Ishikawa (cell line): ENCODE measurements around the gene NQO1.

ENCODE experiments used
- NFIC ChIP-seq: IDR thresholded peaks from 2 replicates; pipeline ENCODE4 v1.6.1; 2012
- RAD21 ChIP-seq: IDR thresholded peaks from 2 replicates; pipeline ENCODE4 v1.6.1; 2012; ENCODE audit warnings: low read depth
- YY1 ChIP-seq: IDR thresholded peaks from 2 replicates; pipeline ENCODE4 v1.6.1; 2012; ENCODE audit warnings: low read depth

DNA sequence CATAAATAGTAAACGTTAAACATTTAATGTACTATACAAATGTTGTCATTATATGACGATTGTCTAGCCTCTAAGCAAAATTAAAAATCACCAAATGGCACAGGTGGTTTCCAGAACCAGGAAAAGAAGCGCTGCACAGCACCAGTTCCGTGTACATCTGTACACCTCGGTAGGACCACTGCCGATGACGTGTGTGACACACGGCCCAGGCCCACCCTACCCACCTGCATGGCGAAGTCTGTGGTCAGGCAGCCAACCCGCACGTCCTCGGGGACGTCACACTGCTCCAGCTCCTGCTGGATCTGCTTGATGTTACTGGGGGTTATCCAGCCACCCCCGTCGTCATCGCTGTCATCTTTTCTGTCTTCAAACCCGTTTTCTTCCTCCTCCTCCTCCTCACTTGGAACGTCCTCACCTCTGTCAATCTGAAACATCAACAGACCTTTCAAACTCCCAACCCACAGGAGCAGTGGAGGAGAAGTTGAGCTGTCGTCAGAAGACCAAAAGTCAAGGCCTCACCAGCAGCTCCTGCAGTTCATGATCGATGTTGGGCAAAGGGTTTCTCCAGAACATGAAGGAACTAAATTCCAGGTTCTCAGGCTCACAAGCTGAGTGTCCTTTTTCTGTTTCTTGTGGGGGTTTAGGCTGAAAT lies 22.5 kb upstream of the NQO1 start:
- TF ChIP-seq RAD21 (no peak), YY1 (no peak), NFIC (no peak)
